Measurements from ENCODE around the gene TDRD9.
"Not testable (repeated sequence)": the region's sequence is repeated elsewhere in the genome, so short reads cannot be mapped to it uniquely, and the experiment has no call there.

TDRD9 gene, protein sequence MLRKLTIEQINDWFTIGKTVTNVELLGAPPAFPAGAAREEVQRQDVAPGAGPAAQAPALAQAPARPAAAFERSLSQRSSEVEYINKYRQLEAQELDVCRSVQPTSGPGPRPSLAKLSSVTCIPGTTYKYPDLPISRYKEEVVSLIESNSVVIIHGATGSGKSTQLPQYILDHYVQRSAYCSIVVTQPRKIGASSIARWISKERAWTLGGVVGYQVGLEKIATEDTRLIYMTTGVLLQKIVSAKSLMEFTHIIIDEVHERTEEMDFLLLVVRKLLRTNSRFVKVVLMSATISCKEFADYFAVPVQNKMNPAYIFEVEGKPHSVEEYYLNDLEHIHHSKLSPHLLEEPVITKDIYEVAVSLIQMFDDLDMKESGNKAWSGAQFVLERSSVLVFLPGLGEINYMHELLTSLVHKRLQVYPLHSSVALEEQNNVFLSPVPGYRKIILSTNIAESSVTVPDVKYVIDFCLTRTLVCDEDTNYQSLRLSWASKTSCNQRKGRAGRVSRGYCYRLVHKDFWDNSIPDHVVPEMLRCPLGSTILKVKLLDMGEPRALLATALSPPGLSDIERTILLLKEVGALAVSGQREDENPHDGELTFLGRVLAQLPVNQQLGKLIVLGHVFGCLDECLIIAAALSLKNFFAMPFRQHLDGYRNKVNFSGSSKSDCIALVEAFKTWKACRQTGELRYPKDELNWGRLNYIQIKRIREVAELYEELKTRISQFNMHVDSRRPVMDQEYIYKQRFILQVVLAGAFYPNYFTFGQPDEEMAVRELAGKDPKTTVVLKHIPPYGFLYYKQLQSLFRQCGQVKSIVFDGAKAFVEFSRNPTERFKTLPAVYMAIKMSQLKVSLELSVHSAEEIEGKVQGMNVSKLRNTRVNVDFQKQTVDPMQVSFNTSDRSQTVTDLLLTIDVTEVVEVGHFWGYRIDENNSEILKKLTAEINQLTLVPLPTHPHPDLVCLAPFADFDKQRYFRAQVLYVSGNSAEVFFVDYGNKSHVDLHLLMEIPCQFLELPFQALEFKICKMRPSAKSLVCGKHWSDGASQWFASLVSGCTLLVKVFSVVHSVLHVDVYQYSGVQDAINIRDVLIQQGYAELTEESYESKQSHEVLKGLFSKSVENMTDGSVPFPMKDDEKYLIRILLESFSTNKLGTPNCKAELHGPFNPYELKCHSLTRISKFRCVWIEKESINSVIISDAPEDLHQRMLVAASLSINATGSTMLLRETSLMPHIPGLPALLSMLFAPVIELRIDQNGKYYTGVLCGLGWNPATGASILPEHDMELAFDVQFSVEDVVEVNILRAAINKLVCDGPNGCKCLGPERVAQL (N-terminal part only)

DNA sequence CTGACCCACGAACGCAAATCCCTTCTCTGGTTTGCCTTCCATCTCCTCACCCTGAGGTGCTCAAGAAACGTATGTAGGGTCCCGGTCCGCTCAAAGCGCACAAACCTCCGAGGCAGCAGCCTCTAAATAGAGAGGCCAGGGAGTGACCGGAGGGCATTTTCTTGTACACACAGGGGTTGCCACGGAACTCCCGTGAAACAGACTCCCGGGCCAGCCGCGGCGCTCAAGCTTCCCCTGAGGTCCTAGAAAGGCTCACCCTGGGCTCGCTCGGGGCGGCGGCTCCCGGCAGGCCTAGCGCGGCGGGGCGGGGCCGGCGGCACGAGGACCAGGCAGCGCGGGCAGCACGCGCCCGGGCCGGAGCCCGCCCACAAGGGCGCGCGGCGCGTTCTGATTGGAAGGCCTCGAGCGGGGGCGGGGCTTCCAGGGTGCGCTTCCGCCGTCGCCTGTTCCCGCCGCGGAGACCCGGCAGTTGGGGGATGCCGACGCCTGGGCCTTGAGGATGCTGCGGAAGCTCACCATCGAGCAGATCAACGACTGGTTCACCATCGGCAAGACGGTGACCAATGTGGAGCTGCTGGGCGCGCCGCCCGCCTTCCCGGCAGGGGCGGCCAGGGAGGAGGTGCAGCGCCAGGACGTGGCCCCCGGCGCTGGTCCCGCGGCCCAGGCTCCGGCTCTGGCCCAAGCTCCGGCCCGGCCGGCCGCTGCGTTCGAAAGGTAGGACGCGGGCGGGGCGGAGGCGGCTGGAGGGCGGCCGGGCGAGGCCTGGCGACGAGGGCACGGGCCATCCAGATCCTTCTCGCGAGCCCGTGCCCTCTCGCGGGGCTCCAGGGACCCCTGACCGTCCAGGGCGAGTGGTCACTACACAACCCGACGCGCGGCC lies at the start of gene TDRD9:
Gene TDRD9, plus strand, starts transcription at position 446 of the 880 bp plus-strand sequence. Its CDS starts 54 bp downstream, at position 500.
- DNase-seq (ENCODE audit: low read depth, low spot score): no peak
- no peak within 1 kb of the TSS for H3K27ac ChIP-seq

DNA sequence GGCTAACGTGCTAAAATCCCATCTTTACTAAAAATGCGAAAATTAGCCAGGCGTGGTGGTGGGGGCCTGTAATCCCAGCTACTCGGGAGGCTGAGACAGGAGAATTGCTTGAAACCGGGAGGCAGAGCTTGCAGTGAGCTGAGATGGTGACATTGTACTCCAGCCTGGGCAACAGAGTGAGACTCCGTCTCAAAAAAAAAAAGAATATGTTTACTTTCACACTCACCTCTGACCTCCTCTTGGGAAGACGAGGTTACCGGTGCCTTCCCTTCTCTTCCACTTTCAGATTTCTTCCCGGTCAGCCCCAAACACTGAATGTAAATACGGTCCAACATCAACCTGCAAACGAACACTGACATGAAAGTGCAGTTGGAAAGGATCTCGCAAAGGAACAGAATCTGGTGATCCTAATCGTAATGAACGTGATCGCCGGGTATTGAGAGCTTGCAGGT lies 49.1 kb upstream of the TDRD9 start:
- no peak overlapping the region for H3K27ac ChIP-seq

DNA sequence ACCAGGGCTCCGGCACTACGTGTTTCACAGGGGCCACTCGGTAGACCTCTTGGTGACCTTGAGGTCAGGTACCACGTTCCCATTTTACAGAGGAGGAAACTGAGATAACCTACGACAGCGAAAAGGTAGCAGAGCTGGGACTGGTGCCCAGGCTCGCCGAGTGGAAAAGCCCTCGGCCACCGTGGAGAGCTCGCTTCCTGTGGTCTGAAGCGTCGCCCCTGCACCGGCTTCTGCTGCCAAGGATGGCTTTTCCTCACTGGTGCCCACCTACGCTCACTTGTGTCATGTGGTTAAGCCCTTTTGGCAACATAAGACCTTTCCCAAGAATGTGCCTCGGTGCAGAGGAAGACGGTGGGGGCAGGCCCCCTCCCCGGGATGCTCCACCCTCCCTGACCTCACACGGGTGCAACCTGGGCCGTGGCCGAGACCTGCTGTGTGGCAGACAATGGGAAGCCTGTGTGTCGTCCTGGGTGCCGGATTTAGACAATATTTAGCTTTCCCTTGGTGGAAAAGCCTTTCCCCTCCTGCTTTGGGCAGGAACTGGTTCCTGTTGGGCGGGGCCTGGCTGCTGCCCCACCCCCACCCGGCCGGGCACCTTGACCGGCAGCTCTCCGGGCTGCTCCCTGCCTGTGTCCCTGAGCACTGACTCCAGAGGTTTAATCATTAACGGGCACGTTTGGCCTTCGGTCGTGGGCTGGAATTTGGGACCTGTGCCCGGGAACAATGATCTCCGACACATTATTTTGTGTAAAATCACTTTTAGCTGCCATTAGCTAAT lies 48.5 kb upstream of the TDRD9 start:
- DNase-seq (ENCODE audit: low read depth, low spot score): no peak
- peak overlapping the region; percentile 21 for H3K27ac ChIP-seq

More for the DNA sequence above, 49.1 kb upstream of the TDRD9 start:
- no peak for DNase-seq (ENCODE audit: low read depth, low spot score)

DNA sequence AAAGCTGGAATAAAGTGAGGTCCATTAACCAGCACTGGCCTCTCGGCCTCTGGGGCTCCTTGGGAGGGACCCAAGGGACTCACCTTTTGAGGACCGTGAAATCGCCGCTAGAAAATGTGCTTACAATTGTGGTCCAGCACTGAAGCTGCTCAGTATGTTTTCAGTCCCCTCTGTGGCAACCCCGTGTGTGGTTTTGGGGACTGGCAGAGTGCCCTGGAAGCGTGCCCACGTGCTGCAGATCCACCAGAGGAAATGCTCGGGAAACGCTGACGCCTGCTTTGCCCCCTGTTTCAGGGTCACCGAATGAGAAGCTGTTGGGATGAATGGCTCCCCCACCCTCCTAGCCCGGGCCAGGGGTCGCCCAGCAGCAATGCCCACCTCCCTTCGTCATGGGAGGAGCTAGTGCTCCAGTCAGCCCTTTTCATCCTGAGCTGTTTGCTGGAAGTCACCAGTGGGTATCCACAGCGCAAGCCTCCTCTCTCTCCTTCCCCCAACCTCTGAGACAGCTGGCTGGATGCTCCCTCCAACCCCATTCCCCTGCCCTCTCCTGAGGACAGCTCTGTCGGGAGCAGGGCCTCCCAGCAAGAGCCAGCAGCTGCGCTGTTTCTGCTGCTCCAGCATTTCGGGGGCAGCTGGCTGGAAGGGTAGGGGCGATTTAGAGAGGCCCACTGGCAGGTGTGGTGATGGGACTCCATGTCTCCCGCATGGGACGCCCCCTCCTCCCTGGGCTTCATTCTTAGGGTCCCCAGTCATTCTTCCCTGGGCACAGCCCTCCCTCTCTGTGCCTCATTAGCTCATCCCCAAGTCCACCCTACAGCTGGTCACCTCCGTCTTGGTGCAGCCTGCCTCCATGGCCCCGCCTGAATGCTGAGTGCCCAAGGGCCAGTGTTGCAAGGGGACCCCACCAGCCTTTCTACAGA lies 47.6 kb upstream of the TDRD9 start:
- no peak for DNase-seq (ENCODE audit: low read depth, low spot score)
- H3K27ac ChIP-seq: peak overlapping the region; percentile 21

DNA sequence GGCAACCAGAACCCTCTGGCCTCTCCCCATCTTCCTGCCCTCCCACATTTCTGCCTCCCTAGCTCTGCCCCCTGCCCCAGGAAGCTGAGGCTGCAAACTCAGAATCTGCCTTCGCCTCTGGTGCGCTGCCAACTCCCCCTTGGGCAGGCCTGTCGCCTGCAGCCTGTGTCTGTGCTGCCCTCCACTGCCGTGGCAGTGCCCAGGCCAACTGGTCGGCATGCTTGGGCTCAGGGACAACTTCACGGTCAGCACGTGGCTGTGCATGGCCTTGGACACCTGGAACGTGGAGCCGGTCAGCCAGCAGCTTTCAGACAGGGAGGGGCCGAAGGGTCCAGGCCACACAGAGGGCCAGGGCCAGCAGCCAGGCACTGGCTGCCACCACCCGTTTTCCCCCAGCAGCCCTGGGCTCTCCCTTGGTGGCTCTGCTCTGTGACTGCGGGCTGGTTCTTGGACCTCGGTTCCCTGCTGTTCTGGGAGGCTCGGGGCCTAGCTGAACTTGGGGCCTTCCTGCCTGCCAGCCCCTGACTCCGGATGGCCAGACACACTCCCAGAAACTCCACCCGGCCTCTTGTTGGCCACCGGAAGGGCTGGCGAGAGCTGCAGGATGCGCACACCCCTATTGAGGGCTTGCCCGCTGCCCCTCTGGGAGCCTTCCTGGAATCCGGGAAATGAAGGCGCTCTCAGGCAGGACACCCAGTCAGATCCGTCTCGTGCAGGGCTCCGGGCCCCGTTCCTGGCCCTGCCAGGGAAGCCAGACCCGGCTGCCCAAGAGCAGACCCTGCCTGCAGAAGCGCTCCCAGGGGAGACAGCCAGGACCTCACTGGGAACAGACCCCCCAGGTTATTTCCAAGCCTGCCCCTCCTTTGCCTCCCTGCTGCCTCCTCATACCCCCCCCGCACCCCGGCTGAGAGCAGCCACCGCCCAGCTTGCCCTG lies 46.7 kb upstream of the TDRD9 start:
- no peak overlapping the region for H3K27ac ChIP-seq
- no peak for DNase-seq (ENCODE audit: low read depth, low spot score)

DNA sequence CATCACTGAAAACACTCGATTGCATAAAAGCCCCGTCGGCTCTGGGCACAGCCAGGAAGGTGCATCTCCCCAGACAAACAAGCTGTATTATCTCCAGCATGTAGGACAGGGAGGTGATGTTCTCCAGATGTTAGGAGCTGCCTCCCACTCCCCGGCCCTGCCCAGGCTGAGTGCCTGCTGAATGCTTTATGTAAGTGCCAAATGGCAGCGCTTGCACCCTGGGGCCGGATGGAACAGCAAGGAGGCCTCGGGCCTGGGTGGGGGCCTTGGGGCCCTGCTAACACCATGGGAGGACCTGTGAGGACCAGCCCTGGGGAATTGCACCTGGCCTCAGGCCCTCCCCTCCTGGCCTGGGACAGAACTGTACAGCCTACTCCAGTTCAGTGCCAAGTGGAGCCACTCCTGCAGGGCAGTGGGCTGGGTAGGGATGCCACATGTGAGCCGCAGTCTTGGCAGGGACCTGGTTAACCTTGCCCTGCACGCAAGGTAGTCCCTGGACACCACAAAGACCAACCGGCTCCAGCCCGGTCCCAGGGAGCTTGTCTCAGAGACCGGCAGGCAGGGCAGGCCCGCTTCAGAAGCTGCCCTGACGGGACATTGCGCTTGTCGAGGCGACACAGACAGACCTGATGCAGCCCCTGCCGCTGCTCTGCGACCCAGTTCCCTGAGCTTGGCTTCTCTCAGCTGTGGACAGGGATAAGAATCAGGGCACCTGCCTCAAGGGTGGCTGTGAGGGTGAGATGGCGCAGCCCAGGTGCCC lies 45.6 kb upstream of the TDRD9 start:
- DNase-seq (ENCODE audit: low read depth, low spot score): no peak

DNA sequence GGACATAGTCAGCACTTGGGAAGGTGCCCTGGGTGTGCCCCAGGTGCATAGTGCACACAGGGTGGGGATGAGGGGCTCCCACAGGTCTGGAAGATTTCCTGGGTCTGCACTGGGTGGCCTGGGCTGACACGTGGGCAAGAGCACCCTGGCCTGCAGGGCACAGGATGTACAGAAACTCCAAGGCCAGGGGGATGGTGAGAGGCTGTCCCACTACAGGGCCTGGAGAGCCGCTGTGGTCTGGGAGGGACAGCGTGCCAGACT lies 45.1 kb upstream of the TDRD9 start:
- H3K27ac ChIP-seq: no peak overlapping the region
- DNase-seq (ENCODE audit: low read depth, low spot score): no peak

More for the DNA sequence above, 45.6 kb upstream of the TDRD9 start:
- no peak overlapping the region for H3K27ac ChIP-seq

DNA sequence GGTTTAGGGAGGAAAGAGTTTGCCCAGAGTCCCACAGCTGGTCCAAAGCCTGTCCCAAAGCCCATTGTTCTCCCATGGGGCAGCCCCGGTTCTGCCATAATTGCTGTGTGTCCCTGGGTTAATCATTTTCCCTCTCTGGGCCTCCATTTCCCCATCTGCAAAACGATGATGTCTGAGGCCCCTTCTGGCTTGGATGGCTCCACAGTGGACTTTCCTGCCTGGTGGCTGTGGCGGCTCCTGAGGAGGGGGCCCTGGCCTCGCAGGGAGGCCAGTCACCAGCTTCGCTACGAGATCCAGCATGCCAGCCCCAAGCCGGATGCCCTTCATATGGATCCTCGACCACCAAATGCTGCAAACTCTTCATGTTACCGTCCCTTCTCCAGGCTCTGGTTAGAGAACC lies 43.4 kb upstream of the TDRD9 start:
- no peak overlapping the region for H3K27ac ChIP-seq
- DNase-seq (ENCODE audit: low read depth, low spot score): no peak

DNA sequence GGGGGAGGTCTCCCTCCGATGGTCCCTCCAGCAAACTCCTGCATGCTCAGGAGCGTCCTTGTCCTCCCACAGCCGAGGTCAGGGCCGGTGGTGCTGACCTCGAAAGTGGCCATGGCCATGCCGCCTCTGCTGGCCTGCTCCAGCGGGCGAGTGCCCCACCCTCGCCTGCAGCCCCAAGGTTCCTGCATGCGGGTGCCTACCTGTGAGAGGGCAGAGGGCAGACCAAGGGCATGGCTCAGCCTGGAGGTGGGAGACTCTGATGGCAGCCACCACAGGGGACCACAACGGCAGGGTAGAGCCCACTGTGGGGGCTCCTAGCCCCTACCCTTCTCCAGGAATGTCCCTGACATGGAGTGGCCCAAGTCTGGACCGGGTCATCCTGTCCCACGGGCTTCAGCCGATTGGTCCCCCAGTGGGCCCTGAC lies 42.7 kb upstream of the TDRD9 start:
- no peak overlapping the region for H3K27ac ChIP-seq
- DNase-seq (ENCODE audit: low read depth, low spot score): no peak

DNA sequence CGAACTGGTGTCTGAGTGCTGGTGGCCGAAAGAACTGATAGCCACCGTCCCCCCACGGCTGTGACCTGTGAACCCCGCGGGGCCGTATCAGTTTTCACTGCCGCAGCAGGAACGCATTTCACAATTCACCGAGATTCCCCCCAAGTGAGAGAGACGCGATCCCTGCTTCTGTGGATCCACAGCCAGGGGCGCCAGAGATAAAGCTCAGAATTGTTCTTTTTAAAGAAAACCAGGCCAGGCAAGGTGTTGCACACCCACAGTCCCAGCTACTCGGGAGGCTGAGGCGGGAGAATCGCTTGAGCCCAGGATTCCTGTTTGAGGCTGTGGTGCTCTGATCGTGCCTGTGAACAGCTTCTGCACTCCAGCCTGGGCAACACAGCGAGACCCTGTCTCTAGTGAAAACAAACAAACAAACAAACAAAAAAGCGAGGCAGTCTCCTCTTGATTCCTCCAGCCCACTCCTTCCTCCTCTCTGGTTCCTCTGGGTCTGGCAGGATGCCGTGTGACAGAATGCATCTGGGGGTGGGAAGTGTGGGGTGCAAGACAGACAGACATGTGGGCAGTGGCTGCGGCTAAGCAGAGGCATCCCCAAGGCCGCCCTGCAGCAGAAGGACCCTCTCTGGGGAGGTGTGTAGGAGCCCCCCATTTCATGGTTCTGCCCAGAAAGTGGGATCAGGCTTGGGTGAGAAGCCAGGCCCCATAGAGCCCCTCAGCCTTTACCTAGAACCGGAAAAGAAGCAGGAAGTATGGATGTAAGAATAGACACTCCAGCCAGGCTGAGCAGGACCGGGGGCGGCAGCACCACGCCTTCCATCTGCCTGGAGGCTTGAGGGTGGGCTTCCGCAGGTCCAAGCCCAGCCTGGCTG lies 41.7 kb upstream of the TDRD9 start:
- H3K27ac ChIP-seq: no peak overlapping the region
- DNase-seq (ENCODE audit: low read depth, low spot score): no peak

DNA sequence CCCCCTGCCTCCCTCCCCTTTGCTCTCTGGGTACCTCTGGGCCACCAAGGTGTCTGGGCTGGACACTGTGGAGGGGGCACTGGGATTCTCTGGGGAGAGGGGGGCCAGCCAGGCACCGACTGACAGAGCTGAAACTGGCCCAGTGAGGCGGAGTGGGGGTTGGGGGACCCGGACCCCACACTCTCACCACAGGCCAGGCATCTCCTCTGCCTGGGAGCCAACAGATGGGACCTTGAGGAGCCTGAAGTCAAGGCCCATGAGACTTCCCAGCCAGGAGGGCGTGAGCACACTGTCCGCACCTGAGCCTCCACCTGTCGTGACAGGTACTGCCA lies 41.1 kb upstream of the TDRD9 start:
- DNase-seq (ENCODE audit: low read depth, low spot score): no peak
- H3K27ac ChIP-seq: no peak overlapping the region

DNA sequence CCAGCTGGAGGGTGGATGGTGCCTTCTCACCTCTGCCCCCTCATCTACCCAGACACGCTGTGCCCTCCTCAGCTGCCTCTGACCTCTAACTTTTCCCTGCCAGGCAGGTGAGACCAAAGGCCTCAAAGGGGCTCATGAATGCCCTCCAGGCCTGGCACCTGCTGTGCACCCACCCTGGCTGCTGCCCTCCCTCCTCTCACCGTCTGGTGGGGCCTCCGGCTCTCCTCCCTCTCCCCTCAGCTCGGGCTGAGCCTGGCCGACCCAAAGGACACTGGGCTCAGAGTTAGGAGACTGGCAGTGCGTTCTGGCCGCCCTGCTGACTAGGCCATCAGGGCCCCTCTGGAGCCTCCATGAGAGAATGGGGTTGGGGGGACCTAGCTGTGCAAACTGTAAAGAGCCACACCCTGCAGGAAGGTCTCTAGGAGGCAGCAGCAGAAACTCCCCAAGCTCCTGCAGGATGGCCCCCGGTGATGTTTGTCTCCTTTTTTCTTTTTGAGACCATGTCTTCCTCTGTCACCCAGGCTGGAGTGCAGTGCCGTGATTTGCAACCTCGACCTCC lies 40.6 kb upstream of the TDRD9 start:
- H3K27ac ChIP-seq: no peak overlapping the region
- no peak for DNase-seq (ENCODE audit: low read depth, low spot score)

DNA sequence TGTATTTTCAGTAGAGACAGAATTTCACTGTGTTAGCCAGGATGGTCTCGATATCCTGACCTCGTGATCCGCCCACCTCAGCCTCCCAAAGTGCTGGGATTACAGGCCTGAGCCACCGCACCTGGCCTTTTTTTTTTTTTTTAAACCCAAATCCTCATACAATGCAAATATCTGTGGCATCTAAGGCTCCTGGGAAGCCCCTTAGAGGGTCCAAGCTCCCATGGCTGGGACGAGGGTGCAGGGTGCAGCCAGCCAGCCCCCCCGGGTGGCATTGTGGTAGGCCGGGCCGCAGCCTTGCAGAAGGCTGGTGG lies 39.3 kb upstream of the TDRD9 start:
- DNase-seq (ENCODE audit: low read depth, low spot score); H3K27ac ChIP-seq: not testable (repeated sequence)

DNA sequence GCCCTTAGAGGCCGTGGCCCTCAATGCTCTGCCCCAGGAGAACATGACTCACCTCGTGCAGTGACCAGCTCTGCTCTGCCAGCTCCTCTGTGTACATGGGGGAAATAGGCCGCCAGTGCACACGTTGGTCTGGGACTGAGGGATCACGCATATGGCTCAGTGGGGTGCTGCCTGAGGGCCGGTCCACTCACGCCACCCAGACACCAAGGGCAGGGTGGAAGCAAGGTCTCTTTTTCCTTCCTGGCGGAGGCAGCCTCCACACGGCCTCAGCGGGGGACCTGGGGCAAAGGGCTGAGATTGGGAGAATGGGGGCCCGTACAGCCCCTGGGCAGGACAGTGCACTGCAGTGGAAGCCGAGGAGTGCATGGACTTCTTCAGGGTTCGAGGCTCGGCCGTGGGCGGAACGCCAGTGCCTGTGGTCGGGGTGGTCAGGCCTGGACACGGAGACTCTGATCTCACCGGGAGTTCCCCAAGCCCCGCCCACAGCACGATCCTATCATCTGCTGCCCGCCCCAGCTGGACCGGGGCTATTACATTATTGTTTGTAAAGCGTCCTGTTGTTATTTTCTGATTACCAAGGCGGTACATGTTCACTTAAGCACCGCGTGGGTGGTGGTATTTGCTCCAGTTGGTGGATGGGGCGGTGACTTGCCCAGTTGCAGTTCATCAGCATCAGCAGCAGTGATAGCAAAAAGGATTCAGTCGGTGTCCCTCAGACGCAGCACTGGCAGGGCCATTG lies 38.8 kb upstream of the TDRD9 start:
- no peak for DNase-seq (ENCODE audit: low read depth, low spot score)
- H3K27ac ChIP-seq: no peak overlapping the region

DNA sequence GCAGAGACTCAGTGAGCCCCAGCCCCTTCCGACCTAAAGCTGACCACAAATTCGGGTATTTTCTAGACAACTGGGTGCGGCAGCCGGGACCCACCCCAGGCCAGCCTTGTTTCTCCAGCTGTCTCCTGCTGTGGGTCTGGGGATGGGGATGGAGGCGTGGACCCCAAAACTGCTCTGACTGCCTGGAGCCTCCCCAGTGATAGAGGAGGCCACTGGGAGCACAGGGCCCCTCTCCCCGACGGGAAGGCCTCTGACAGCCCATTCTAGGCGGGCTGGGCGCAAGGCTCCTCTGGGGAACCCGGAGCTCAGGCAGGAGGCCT lies 38.2 kb upstream of the TDRD9 start:
- no peak for DNase-seq (ENCODE audit: low read depth, low spot score)
- no peak overlapping the region for H3K27ac ChIP-seq

Data from epithelial cell of prostate (primary cell).